Keratinocyte (primary cell): Measurements from ENCODE around the gene KRTAP10-6.

Source experiments
- CTCF ChIP-seq, 3 experiments: IDR thresholded peaks in 1 of 3; conservative IDR thresholded peaks in 1 of 3; optimal IDR thresholded peaks in 1 of 3; 2 replicates in 2 of 3; 3 replicates in 1 of 3; pipeline versions ENCODE3 to v1.5.1; 2011; ENCODE audit warnings: low read length in 3 of 3, mild to moderate bottlenecking in 3 of 3, moderate library complexity in 2 of 3, control low read depth in 1 of 3, inconsistent platforms in 1 of 3; ENCODE audit not compliant: insufficient read depth in 2 of 3; ENCODE audit errors: extremely low read depth in 1 of 3
- EZH2 ChIP-seq: IDR thresholded peaks from one replicate; pipeline ENCODE4 v1.6.1; 2012; ENCODE audit warnings: inconsistent platforms, mild to moderate bottlenecking, low read length, moderate library complexity

GRCh38 chr21:44632067-44632466 lies 39.8 kb upstream of the KRTAP10-6 start:
- TF ChIP-seq CTCF (optimal IDR thresholded peaks at IDR 0.05 in 1 of 3, IDR thresholded peaks at IDR 0.05 in 1 of 3, conservative IDR thresholded peaks at IDR 0.05 in 1 of 3; ENCODE audit: extremely low read depth in 1 of 3, insufficient read depth in 2 of 3, low read length in 3 of 3) (no peak), EZH2 (no peak)
